GM19395 (cell line): ENCODE measurements around the gene MPZL1.

ENCODE experiments used
- ATAC-seq: cut with Tn5 transposase; IDR thresholded peaks from one replicate; pipeline ENCODE4 v1.9.1; 2021; ENCODE audit warnings: mild to moderate bottlenecking, moderate library complexity; ENCODE audit not compliant: unreplicated experiment

The MPZL1 gene

GRCh38 chr1:167837326-167837725 lies 115.5 kb downstream of the MPZL1 start:
- no peak for ATAC-seq

GRCh38 chr1:167839009-167839408 lies 117.2 kb downstream of the MPZL1 start:
- no peak for ATAC-seq
